T-cell (primary cell): ENCODE results near the gene SYK. TPM values are rescaled to one million over a fixed set of nuclear protein-coding genes. Genes with fewer than 3 reads are reported as not detected.
"Not testable (repeated sequence)": the region's sequence is repeated elsewhere in the genome, so short reads cannot be mapped to it uniquely, and the experiment has no call there.

Source experiments
- ATAC-seq, 4 experiments: fragments of 200-7000 bp in 3 of 4; fragments of 150-1000 bp in 1 of 4; cut with Tn5 transposase; replicated peaks in 1 of 4; 1 replicate in 3 of 4; 2 replicates in 1 of 4; pipeline ENCODE4 v1.10.0; 2021; ENCODE audit warnings: moderate library complexity in 3 of 4, mild to moderate bottlenecking in 2 of 4, moderate number of reproducible peaks in 1 of 4
- CTCF ChIA-PET, 2 donors: fragments of 300-600 bp; sonication (Branson Sonifier 250); formaldehyde crosslinking; loops; one replicate each; lab custom pipeline; 2022; ENCODE audit warnings: antibody characterized with exemption in 2 of 2; lab: Charles Lee
- POLR2A ChIA-PET, 2 donors: fragments of 300-600 bp; sonication (Branson Sonifier 250); formaldehyde crosslinking; loops; one replicate each; lab custom pipeline; 2022; ENCODE audit warnings: antibody characterized with exemption in 2 of 2; lab: Charles Lee
- DNase-seq, 35 experiments: peaks; one replicate each; pipeline versions ENCODE4 v3.0.0 to v3.0.0-alpha.2; 2013 to 2023
- H3K27ac ChIP-seq: one replicate; pipeline ENCODE4 v1.5.1; 2013; ENCODE audit warnings: low read length
- H3K27me3 ChIP-seq, 2 experiments: replicated peaks in 1 of 2; 1 replicate in 1 of 2; 2 replicates in 1 of 2; pipeline versions ENCODE4 v1.6.1 to v1.7.0; 2013; ENCODE audit warnings: low read length in 1 of 2, mixed read lengths in 1 of 2; ENCODE audit not compliant: control insufficient read depth in 2 of 2, insufficient read depth in 2 of 2; ENCODE audit errors: extremely low read depth in 1 of 2
- H3K36me3 ChIP-seq, 2 donors: 1 replicate in 1 of 2; 2 replicates in 1 of 2; pipeline versions ENCODE4 v1.6.1 to v1.7.0; 2013; ENCODE audit warnings: low read length in 1 of 2; ENCODE audit not compliant: control insufficient read depth in 2 of 2, insufficient read depth in 1 of 2; ENCODE audit errors: extremely low read depth in 1 of 2
- H3K4me1 ChIP-seq, 2 experiments: 1 replicate in 1 of 2; 2 replicates in 1 of 2; pipeline versions ENCODE4 v1.6.1 to v1.7.0; 2013; ENCODE audit warnings: low read length in 2 of 2, mixed read lengths in 1 of 2; ENCODE audit not compliant: insufficient read depth in 2 of 2, control insufficient read depth in 1 of 2; ENCODE audit errors: extremely low read depth in 1 of 2
- H3K4me3 ChIP-seq, 2 donors: 1 replicate in 1 of 2; 2 replicates in 1 of 2; pipeline versions ENCODE4 v1.5.1 to v1.7.0; 2013; ENCODE audit warnings: mild to moderate bottlenecking in 2 of 2, low read length in 1 of 2, moderate library complexity in 1 of 2; ENCODE audit not compliant: control insufficient read depth in 1 of 2; ENCODE audit errors: extremely low read depth in 1 of 2
- H3K9me3 ChIP-seq: 2 replicates; pipeline ENCODE4 v1.7.0; 2013
- H3K27ac Mint-ChIP-seq, 2 donors: one replicate each; pipeline ENCODE4 v1.8.0; 2020 to 2021; ENCODE audit warnings: mild to moderate bottlenecking in 2 of 2, mixed read lengths in 2 of 2
- H3K27me3 Mint-ChIP-seq, 2 donors: one replicate each; pipeline ENCODE4 v1.8.0; 2021 to 2022; ENCODE audit warnings: mixed read lengths in 2 of 2
- H3K36me3 Mint-ChIP-seq: one replicate; pipeline ENCODE4 v1.8.0; 2021; ENCODE audit warnings: mixed read lengths
- H3K4me1 Mint-ChIP-seq, 3 donors: one replicate each; pipeline ENCODE4 v1.8.0; 2020 to 2022; ENCODE audit warnings: mixed read lengths in 3 of 3, mild to moderate bottlenecking in 1 of 3
- H3K4me3 Mint-ChIP-seq, 3 donors: one replicate each; pipeline ENCODE4 v1.8.0; 2020 to 2022; ENCODE audit warnings: mild to moderate bottlenecking in 3 of 3, mixed read lengths in 3 of 3, moderate library complexity in 3 of 3
- H3K9me3 Mint-ChIP-seq, 3 donors: one replicate each; pipeline ENCODE4 v1.8.0; 2020 to 2022; ENCODE audit warnings: mixed read lengths in 3 of 3
- WGBS: methylation state at CpG from one replicate; pipeline ENCODE4 v1.1.5; 2013; ENCODE audit warnings: missing lambda C conversion rate; ENCODE audit not compliant: insufficient coverage; 5-methylcytosine and 5-hydroxymethylcytosine counted together
- total RNA-seq, 35 experiments: library from RNA in 6 of 35; stranded (reverse) in 6 of 35; fragments of 120-200 nt in 1 of 35; gene quantifications; one replicate each; pipeline versions ENCODE4 v1.2.1 to v1.2.4 and lab custom pipeline; 2013 to 2026

The SYK gene
- total RNA-seq, 5 donors from 2014 or later (not counting 1 experiment from before 2014, with no cell fraction given), result 1.0 to 10.7 (median 3.9) TPM

- Mint-ChIP-seq H3K36me3 (no peaks in the 10 kb centered on the region), H3K4me3 (no peak overlapping the region), H3K27ac (no peak overlapping the region), H3K4me1 (no peaks in the 10 kb centered on the region), H3K9me3 (peaks cover 6 to 18% (median 7%) of the 10 kb centered on the region in 3 donors), H3K27me3 (peaks cover 0 to 5% of the 10 kb centered on the region in 2 donors)
- Histone ChIP-seq H3K27me3 (peaks cover 0 to 6% of the 10 kb centered on the region in 2 experiments), H3K27ac (no peak overlapping the region), H3K36me3 (no peaks in the 10 kb centered on the region), H3K4me1 (no peaks in the 10 kb centered on the region), H3K9me3 (no peaks in the 10 kb centered on the region), H3K4me3 (no peak overlapping the region)
- no peak for DNase-seq
- CTCF ChIA-PET, result no interaction called here
- POLR2A ChIA-PET, result no interaction called here
- ATAC-seq, result no peak
- WGBS, result 94% methylated on average over 2 of the region's 2 CpGs
Observed at GRCh38 chr9:90883661-90884060, 82.0 kb downstream of the SYK start.

GRCh38 chr9:90884178-90884577, 82.6 kb downstream of the SYK start:
- no peak overlapping the region for H3K27ac Mint-ChIP-seq
- no peak overlapping the region for H3K4me3 Mint-ChIP-seq
- H3K9me3 Mint-ChIP-seq, result peaks cover 6 to 18% (median 7%) of the 10 kb centered on the region in 3 donors
- CTCF ChIA-PET, result no interaction called here
- H3K4me1 ChIP-seq, result no peaks in the 10 kb centered on the region
- POLR2A ChIA-PET, result no interaction called here
- peaks cover 0 to 10% of the 10 kb centered on the region in 2 donors for H3K27me3 Mint-ChIP-seq
- WGBS, result no CpG with 5 or more reads among the region's 8 CpGs
- no peaks in the 10 kb centered on the region for H3K9me3 ChIP-seq
- no peaks in the 10 kb centered on the region for H3K4me1 Mint-ChIP-seq
- no peak overlapping the region for H3K4me3 ChIP-seq
- ATAC-seq (no peak), DNase-seq (no peak)
- H3K36me3 Mint-ChIP-seq, result no peaks in the 10 kb centered on the region
- peaks cover 0 to 10% of the 10 kb centered on the region in 2 experiments for H3K27me3 ChIP-seq
- no peaks in the 10 kb centered on the region for H3K36me3 ChIP-seq
- H3K27ac ChIP-seq, result no peak overlapping the region

- H3K36me3 Mint-ChIP-seq, H3K27ac Mint-ChIP-seq, H3K9me3 ChIP-seq, ATAC-seq, H3K4me3 Mint-ChIP-seq, H3K4me3 ChIP-seq, H3K4me1 ChIP-seq, H3K4me1 Mint-ChIP-seq, H3K27ac ChIP-seq, DNase-seq, CTCF ChIA-PET, H3K36me3 ChIP-seq, POLR2A ChIA-PET: not testable (repeated sequence)
- H3K27me3 ChIP-seq, result peaks cover 0 to 18% of the 10 kb centered on the region in 2 experiments
- Mint-ChIP-seq H3K27me3 (peaks cover 0 to 17% of the 10 kb centered on the region in 2 donors), H3K9me3 (peaks cover 6 to 18% (median 7%) of the 10 kb centered on the region in 3 donors)
Observed at GRCh38 chr9:90886868-90887267, 85.2 kb downstream of the SYK start.

- H3K4me1 Mint-ChIP-seq, result no peaks in the 10 kb centered on the region
- ATAC-seq (no peak), DNase-seq (no peak)
- Histone ChIP-seq H3K4me1 (no peaks in the 10 kb centered on the region), H3K27ac (no peak overlapping the region), H3K4me3 (no peak overlapping the region), H3K27me3 (peaks cover 0 to 25% of the 10 kb centered on the region in 2 experiments), H3K36me3 (no peaks in the 10 kb centered on the region), H3K9me3 (no peaks in the 10 kb centered on the region)
- H3K36me3 Mint-ChIP-seq, result no peaks in the 10 kb centered on the region
- WGBS, result 87% methylated on average over 5 of the region's 8 CpGs
- H3K9me3 Mint-ChIP-seq, result peaks cover 6 to 18% (median 7%) of the 10 kb centered on the region in 3 donors
- no peak overlapping the region for H3K4me3 Mint-ChIP-seq
- CTCF ChIA-PET, result no interaction called here
- peaks cover 0 to 17% of the 10 kb centered on the region in 2 donors for H3K27me3 Mint-ChIP-seq
- H3K27ac Mint-ChIP-seq, result no peak overlapping the region
- POLR2A ChIA-PET, result no interaction called here
Observed at GRCh38 chr9:90888941-90889340, 87.3 kb downstream of the SYK start.

- ChIA-PET POLR2A (no interaction called here), CTCF (interaction anchor here in 1 of 2 donors (0.7 kb wide), 1 partner anchor 704 kb away, joined by 8 read pairs; no protein-coding TSS in a partner anchor)
- ATAC-seq (no peak), DNase-seq (no peak)
- Mint-ChIP-seq H3K27ac (no peak overlapping the region), H3K36me3 (no peaks in the 10 kb centered on the region), H3K4me3 (no peak overlapping the region), H3K4me1 (no peaks in the 10 kb centered on the region), H3K9me3 (peaks cover 6 to 13% (median 7%) of the 10 kb centered on the region in 3 donors), H3K27me3 (peaks cover 0 to 17% of the 10 kb centered on the region in 2 donors)
- H3K4me1 ChIP-seq, result no peaks in the 10 kb centered on the region
- no peak overlapping the region for H3K4me3 ChIP-seq
- no peaks in the 10 kb centered on the region for H3K9me3 ChIP-seq
- no peaks in the 10 kb centered on the region for H3K36me3 ChIP-seq
- peaks cover 0 to 25% of the 10 kb centered on the region in 2 experiments for H3K27me3 ChIP-seq
- no peak overlapping the region for H3K27ac ChIP-seq
- WGBS, result 75% methylated on average over 9 of the region's 10 CpGs
Observed at GRCh38 chr9:90890146-90890810, 88.7 kb downstream of the SYK start.

- CTCF ChIA-PET, result no interaction called here
- no peaks in the 10 kb centered on the region for H3K4me1 Mint-ChIP-seq
- H3K36me3 ChIP-seq, result no peaks in the 10 kb centered on the region
Observed at GRCh38 chr9:90891308-90892040, 89.9 kb downstream of the SYK start.

More at GRCh38 chr9:90891308-90892040, 89.9 kb downstream of the SYK start:
- Histone ChIP-seq H3K27me3 (peaks cover 0 to 25% of the 10 kb centered on the region in 2 experiments), H3K4me3 (no peak overlapping the region), H3K9me3 (no peaks in the 10 kb centered on the region), H3K4me1 (no peaks in the 10 kb centered on the region), H3K27ac (no peak overlapping the region)
- no peak for DNase-seq
- no peak for ATAC-seq
- peaks cover 0 to 3% (median 0%) of the 10 kb centered on the region in 3 donors for H3K9me3 Mint-ChIP-seq
- no peak overlapping the region for H3K27ac Mint-ChIP-seq
- POLR2A ChIA-PET, result no interaction called here
- 94% methylated on average over 7 of the region's 8 CpGs for WGBS
- H3K36me3 Mint-ChIP-seq, result no peaks in the 10 kb centered on the region
- H3K4me3 Mint-ChIP-seq, result no peak overlapping the region
- peaks cover 0 to 17% of the 10 kb centered on the region in 2 donors for H3K27me3 Mint-ChIP-seq
